ENCODE results near the gene CTBP2. TPM values are rescaled to one million over a fixed set of nuclear protein-coding genes. Genes with fewer than 3 reads are reported as not detected.
A peak's percentile ranks its signal among the peaks of the same experiment; 100 is the strongest.

CTBP2 gene
- total RNA-seq, 1 experiment from 2014 or later, result 212 TPM

- no CpG with 5 or more reads among the region's 4 CpGs for WGBS (ENCODE audit: extremely low coverage, insufficient read length, low lambda C conversion rate)
- H2BK120ac ChIP-seq (ENCODE audit: low read depth, low read length, poor library complexity, severe bottlenecking), result no peak overlapping the region
- no peak overlapping the region for H3K9ac ChIP-seq (ENCODE audit: extremely low read depth, insufficient read length, low read length)
- no peak overlapping the region for H4K91ac ChIP-seq (ENCODE audit: insufficient read length, low read depth, low read length)
- H2BK5ac ChIP-seq (ENCODE audit: insufficient read length, low read length), result no peak overlapping the region
- DNase-seq, result no peak
- H3K4me1 ChIP-seq (ENCODE audit: insufficient read depth, low read length), result no peaks in the 10 kb centered on the region
- Mint-ChIP-seq H3K9me3 (no peaks in the 10 kb centered on the region), H3K36me3 (ENCODE audit: insufficient read depth in 1 of 3, low read depth in 3 of 3) (peaks cover 65 to 98% (median 98%) of the 10 kb centered on the region in 3 experiments), H3K4me1 (no peaks in the 10 kb centered on the region), H3K27ac (peak overlapping the region in 1 of 3 experiments; percentile 79; a peak in 2 of 7 replicates), H3K27me3 (ENCODE audit: low read depth) (peaks cover 5% of the 10 kb centered on the region; the same call in 1 of the 2 replicates), H3K4me3 (no peak overlapping the region)
- no peak overlapping the region for H4K5ac ChIP-seq (ENCODE audit: insufficient read length, low read depth, low read length)
- H3K23me2 ChIP-seq (ENCODE audit: insufficient read length, low read depth, low read length, poor library complexity, severe bottlenecking), result no peaks in the 10 kb centered on the region
- H3K27ac ChIP-seq (ENCODE audit: insufficient read length, low read depth, low read length), result no peak overlapping the region
- no peaks in the 10 kb centered on the region for H4K20me1 ChIP-seq (ENCODE audit: control insufficient read depth, insufficient read depth, insufficient read length)
- H3T11ph ChIP-seq (ENCODE audit: low read length), result no peak overlapping the region
- no peak overlapping the region for H2BK20ac ChIP-seq (ENCODE audit: low read depth, low read length, poor library complexity, severe bottlenecking)
- no peak overlapping the region for H3K14ac ChIP-seq (ENCODE audit: insufficient read depth, low read length)
- no peak overlapping the region for H2AFZ ChIP-seq (ENCODE audit: low read length)
- H3K56ac ChIP-seq (ENCODE audit: insufficient read length, low read depth, low read length), result no peak overlapping the region
- H3K23ac ChIP-seq (ENCODE audit: insufficient read length, low read depth, low read length), result no peak overlapping the region
- H3K18ac ChIP-seq (ENCODE audit: insufficient read length, low read depth, low read length), result no peak overlapping the region
- H3K79me2 ChIP-seq (ENCODE audit: insufficient read depth, low read length), result no peaks in the 10 kb centered on the region
- H2BK12ac ChIP-seq (ENCODE audit: insufficient read length, low read depth, low read length), result no peak overlapping the region
- no peaks in the 10 kb centered on the region for H3K27me3 ChIP-seq (ENCODE audit: insufficient read depth, low read length)
- TF ChIP-seq, protein P1, sequence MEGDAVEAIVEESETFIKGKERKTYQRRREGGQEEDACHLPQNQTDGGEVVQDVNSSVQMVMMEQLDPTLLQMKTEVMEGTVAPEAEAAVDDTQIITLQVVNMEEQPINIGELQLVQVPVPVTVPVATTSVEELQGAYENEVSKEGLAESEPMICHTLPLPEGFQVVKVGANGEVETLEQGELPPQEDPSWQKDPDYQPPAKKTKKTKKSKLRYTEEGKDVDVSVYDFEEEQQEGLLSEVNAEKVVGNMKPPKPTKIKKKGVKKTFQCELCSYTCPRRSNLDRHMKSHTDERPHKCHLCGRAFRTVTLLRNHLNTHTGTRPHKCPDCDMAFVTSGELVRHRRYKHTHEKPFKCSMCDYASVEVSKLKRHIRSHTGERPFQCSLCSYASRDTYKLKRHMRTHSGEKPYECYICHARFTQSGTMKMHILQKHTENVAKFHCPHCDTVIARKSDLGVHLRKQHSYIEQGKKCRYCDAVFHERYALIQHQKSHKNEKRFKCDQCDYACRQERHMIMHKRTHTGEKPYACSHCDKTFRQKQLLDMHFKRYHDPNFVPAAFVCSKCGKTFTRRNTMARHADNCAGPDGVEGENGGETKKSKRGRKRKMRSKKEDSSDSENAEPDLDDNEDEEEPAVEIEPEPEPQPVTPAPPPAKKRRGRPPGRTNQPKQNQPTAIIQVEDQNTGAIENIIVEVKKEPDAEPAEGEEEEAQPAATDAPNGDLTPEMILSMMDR (conservative IDR thresholded peaks at IDR 0.05), result no peak
- H3K4ac ChIP-seq (ENCODE audit: low read depth, low read length), result no peak overlapping the region
- H3K4me2 ChIP-seq (ENCODE audit: insufficient read depth, insufficient read length, low read length), result no peak overlapping the region
- no peaks in the 10 kb centered on the region for H3K9me3 ChIP-seq (ENCODE audit: control insufficient read depth, low read depth, low read length)
- no peak overlapping the region for H4K8ac ChIP-seq (replicated peaks; ENCODE audit: insufficient read length, low read depth, low read length)
- no peaks in the 10 kb centered on the region for H3K79me1 ChIP-seq (ENCODE audit: insufficient read depth, low read depth, low read length, poor library complexity, severe bottlenecking)
- no peak overlapping the region for H2AK5ac ChIP-seq (ENCODE audit: insufficient read length, low read length)
- no peak overlapping the region for H2BK15ac ChIP-seq (ENCODE audit: low read depth, low read length)
Observed at GRCh38 chr10:124993345-124993708, 167.0 kb downstream of the CTBP2 start.
